ENCODE measurements around the gene TTC16. TPM values are rescaled to one million over a fixed set of nuclear protein-coding genes. Genes with fewer than 3 reads are reported as not detected.

The TTC16 gene
- total RNA-seq, 2 experiments from 2014 or later: 1.6 to 2.1 TPM

DNA sequence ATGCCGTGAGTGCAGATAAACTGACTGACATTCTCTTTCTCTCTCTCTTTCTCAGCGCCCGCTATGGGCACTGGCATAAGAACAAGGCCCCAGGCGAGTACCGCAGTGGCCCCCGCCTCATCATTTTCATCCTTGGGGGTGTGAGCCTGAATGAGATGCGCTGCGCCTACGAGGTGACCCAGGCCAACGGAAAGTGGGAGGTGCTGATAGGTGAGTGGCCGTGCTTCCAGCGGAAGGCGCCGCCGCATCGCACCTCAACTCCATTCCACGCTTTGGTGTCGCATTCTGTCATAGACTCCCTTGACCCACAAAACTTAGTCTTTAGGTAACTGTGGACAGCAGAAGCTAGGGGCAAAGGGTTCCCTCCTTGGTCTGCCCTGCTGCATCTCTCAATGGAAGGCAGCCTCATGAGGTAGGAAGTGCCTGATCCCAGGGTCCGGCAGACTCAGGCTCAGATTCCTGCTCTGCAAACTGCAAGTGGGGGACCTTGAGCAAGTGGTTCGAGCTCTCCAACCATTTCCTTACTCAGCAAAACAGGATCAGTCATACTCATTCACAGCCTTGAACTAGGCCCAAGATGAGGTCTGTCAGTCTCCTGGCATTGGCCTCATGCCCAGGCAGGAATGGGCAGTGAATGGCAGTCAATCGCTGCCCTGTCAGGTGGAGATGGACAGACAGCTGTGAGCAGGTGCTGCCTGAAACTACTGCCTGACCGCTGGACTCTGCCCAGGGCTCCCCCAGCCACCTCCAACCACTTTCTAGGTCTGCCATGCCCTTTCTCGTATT is 33.3 kb upstream of the TTC16 start:
- TF ChIP-seq, protein P1, sequence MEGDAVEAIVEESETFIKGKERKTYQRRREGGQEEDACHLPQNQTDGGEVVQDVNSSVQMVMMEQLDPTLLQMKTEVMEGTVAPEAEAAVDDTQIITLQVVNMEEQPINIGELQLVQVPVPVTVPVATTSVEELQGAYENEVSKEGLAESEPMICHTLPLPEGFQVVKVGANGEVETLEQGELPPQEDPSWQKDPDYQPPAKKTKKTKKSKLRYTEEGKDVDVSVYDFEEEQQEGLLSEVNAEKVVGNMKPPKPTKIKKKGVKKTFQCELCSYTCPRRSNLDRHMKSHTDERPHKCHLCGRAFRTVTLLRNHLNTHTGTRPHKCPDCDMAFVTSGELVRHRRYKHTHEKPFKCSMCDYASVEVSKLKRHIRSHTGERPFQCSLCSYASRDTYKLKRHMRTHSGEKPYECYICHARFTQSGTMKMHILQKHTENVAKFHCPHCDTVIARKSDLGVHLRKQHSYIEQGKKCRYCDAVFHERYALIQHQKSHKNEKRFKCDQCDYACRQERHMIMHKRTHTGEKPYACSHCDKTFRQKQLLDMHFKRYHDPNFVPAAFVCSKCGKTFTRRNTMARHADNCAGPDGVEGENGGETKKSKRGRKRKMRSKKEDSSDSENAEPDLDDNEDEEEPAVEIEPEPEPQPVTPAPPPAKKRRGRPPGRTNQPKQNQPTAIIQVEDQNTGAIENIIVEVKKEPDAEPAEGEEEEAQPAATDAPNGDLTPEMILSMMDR (IDR thresholded peaks at IDR 0.05): no peak
- no peak overlapping the region for H3K27ac ChIP-seq (ENCODE audit: low read depth in 1 of 2, low read length in 2 of 2)
- no peaks in the 10 kb centered on the region for H3K27me3 Mint-ChIP-seq
- DNase-seq: no peak
- H3K4me3 ChIP-seq (ENCODE audit: low read length): no peak overlapping the region
- H3K36me3 ChIP-seq (ENCODE audit: insufficient read depth, low read length): peaks cover 2% of the 10 kb centered on the region
- H3K9me3 Mint-ChIP-seq: no peaks in the 10 kb centered on the region
- intact Hi-C loops (cut with DNase I, micrococcal nuclease): no loop called here
- no peaks in the 10 kb centered on the region for H3K4me1 ChIP-seq (ENCODE audit: insufficient read depth, low read length)
- H3K9me3 ChIP-seq (ENCODE audit: control insufficient read depth in 1 of 2, insufficient read depth in 1 of 2, low read length in 2 of 2): no peaks in the 10 kb centered on the region
- ChIA-PET CTCF (no interaction called here), POLR2A (no interaction called here)
- no peak for ATAC-seq (ENCODE audit: poor library complexity)
- no peak overlapping the region for H3K4me3 Mint-ChIP-seq
- H3K27ac Mint-ChIP-seq: no peak overlapping the region
- no peaks in the 10 kb centered on the region for H3K36me3 Mint-ChIP-seq (ENCODE audit: low read depth)
- no peaks in the 10 kb centered on the region for H3K27me3 ChIP-seq (ENCODE audit: control insufficient read depth in 1 of 2, insufficient read depth in 2 of 2, low read length in 2 of 2)
- no peaks in the 10 kb centered on the region for H3K4me1 Mint-ChIP-seq (ENCODE audit: low read depth)

DNA sequence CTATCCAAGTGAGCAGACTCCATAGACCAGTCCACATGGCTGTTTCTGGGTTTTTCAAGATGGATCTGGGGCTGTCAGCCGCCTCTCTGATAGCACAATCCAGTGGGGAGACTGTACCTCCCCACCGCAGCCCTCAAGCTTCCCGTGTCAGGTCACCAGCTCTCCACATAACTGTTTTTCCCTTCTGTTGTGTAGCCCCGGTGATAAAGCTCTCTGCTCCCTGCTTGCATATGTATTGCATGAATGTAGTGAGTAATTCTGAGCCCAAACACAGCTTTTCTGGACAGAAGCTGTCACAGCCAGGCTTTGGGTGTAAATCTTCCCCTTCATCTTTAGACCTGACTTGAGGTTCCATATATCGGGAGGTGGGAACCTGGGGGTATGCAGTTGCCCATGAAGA is 32.2 kb upstream of the TTC16 start:
- Histone ChIP-seq H3K36me3 (ENCODE audit: insufficient read depth, low read length) (peaks cover 2% of the 10 kb centered on the region), H3K4me3 (ENCODE audit: low read length) (no peak overlapping the region), H3K27me3 (ENCODE audit: control insufficient read depth in 1 of 2, insufficient read depth in 2 of 2, low read length in 2 of 2) (no peaks in the 10 kb centered on the region), H3K9me3 (ENCODE audit: control insufficient read depth in 1 of 2, insufficient read depth in 1 of 2, low read length in 2 of 2) (no peaks in the 10 kb centered on the region), H3K4me1 (ENCODE audit: insufficient read depth, low read length) (no peaks in the 10 kb centered on the region), H3K27ac (ENCODE audit: low read depth in 1 of 2, low read length in 2 of 2) (no peak overlapping the region)
- H3K9me3 Mint-ChIP-seq: no peaks in the 10 kb centered on the region
- no peak for ATAC-seq (ENCODE audit: poor library complexity)
- POLR2A ChIA-PET: no interaction called here
- no peaks in the 10 kb centered on the region for H3K36me3 Mint-ChIP-seq (ENCODE audit: low read depth)
- DNase-seq: no peak
- no peaks in the 10 kb centered on the region for H3K4me1 Mint-ChIP-seq (ENCODE audit: low read depth)
- CTCF ChIA-PET: no interaction called here
- H3K27me3 Mint-ChIP-seq: no peaks in the 10 kb centered on the region
- no peak overlapping the region for H3K4me3 Mint-ChIP-seq
- TF ChIP-seq, protein P1 (IDR thresholded peaks at IDR 0.05): no peak
- no peak overlapping the region for H3K27ac Mint-ChIP-seq
- intact Hi-C loops (cut with DNase I, micrococcal nuclease): no loop called here

DNA sequence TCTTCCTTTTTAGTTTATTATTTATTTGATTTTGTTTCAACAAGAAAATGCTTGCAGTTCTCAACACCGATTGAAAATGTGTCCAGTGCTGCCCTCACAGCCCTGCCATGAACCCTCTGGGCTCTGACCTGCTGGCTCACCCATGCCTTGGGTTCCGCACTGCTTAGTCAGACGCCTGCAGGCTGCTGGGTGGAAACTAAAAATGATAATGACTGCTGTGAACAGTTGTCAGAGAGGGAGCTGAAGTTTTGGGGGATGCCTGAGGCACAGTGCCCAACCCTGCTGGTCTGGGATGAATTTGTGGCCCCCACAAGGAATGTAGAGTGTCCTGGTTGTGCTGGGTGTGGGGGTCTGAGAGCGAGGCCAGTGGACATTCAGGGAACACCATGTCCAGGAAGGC is 31.3 kb upstream of the TTC16 start:
- peaks cover 2% of the 10 kb centered on the region for H3K36me3 ChIP-seq (ENCODE audit: insufficient read depth, low read length)
- Mint-ChIP-seq H3K27me3 (no peaks in the 10 kb centered on the region), H3K4me1 (ENCODE audit: low read depth) (no peaks in the 10 kb centered on the region), H3K36me3 (ENCODE audit: low read depth) (no peaks in the 10 kb centered on the region), H3K9me3 (no peaks in the 10 kb centered on the region), H3K27ac (no peak overlapping the region), H3K4me3 (no peak overlapping the region)
- no peaks in the 10 kb centered on the region for H3K9me3 ChIP-seq (ENCODE audit: control insufficient read depth in 1 of 2, insufficient read depth in 1 of 2, low read length in 2 of 2)
- TF ChIP-seq, protein P1 (IDR thresholded peaks at IDR 0.05): no peak
- no peaks in the 10 kb centered on the region for H3K27me3 ChIP-seq (ENCODE audit: control insufficient read depth in 1 of 2, insufficient read depth in 2 of 2, low read length in 2 of 2)
- no peak overlapping the region for H3K27ac ChIP-seq (ENCODE audit: low read depth in 1 of 2, low read length in 2 of 2)
- no peak for ATAC-seq (ENCODE audit: poor library complexity)
- POLR2A ChIA-PET: no interaction called here
- CTCF ChIA-PET: no interaction called here
- DNase-seq: no peak
- no peak overlapping the region for H3K4me3 ChIP-seq (ENCODE audit: low read length)
- intact Hi-C loops (cut with DNase I, micrococcal nuclease): no loop called here
- H3K4me1 ChIP-seq (ENCODE audit: insufficient read depth, low read length): no peaks in the 10 kb centered on the region
